COLO829 (cell line): ENCODE data around the gene ASTN1.

ENCODE experiments used
- DNase-seq: peaks from one replicate; pipeline ENCODE4 v3.0.0; 2012; ENCODE audit warnings: low spot score

ASTN1 gene

GRCh38 chr1:176879784-176880620, 284.5 kb downstream of the ASTN1 start:
- DNase-seq: no peak

GRCh38 chr1:176878750-176879536, 285.6 kb downstream of the ASTN1 start:
- DNase-seq: no peak

GRCh38 chr1:176877557-176877956, 287.0 kb downstream of the ASTN1 start:
- DNase-seq: no peak

- DNase-seq: no peak
Measured at GRCh38 chr1:176876966-176877515, 287.5 kb downstream of the ASTN1 start.

- no peak for DNase-seq
Measured at GRCh38 chr1:176869577-176869976, 294.9 kb downstream of the ASTN1 start.

GRCh38 chr1:176866011-176866714, 298.3 kb downstream of the ASTN1 start:
- no peak for DNase-seq

GRCh38 chr1:176864211-176864610, 300.3 kb downstream of the ASTN1 start:
- no peak for DNase-seq

- DNase-seq: no peak
Measured at GRCh38 chr1:176863613-176864012, 300.9 kb downstream of the ASTN1 start.

- peak; percentile 31 for DNase-seq
Measured at GRCh38 chr1:176858433-176858916, 306.0 kb downstream of the ASTN1 start.

GRCh38 chr1:176857632-176858031, 306.9 kb downstream of the ASTN1 start:
- no peak for DNase-seq

- DNase-seq: no peak
Measured at GRCh38 chr1:176854758-176855745, 309.5 kb downstream of the ASTN1 start.

GRCh38 chr1:176854121-176854520, 310.4 kb downstream of the ASTN1 start:
- DNase-seq: no peak

GRCh38 chr1:176853503-176853902, 311.0 kb downstream of the ASTN1 start:
- no peak for DNase-seq

GRCh38 chr1:176852124-176852523, 312.4 kb downstream of the ASTN1 start:
- DNase-seq: no peak

- DNase-seq: no peak
Measured at GRCh38 chr1:176850871-176851270, 313.6 kb downstream of the ASTN1 start.

- DNase-seq: no peak
Measured at GRCh38 chr1:176849281-176849680, 315.2 kb downstream of the ASTN1 start.

- DNase-seq: no peak
Measured at GRCh38 chr1:176847052-176847451, 317.5 kb downstream of the ASTN1 start.

GRCh38 chr1:176843352-176844297, 320.9 kb downstream of the ASTN1 start:
- DNase-seq: peak; percentile 43

- no peak for DNase-seq
Measured at GRCh38 chr1:176841238-176841637, 323.3 kb downstream of the ASTN1 start.

GRCh38 chr1:176839216-176839615, 325.3 kb downstream of the ASTN1 start:
- no peak for DNase-seq
